ENCODE measurements around the gene OR4D2. TPM values are rescaled to one million over a fixed set of nuclear protein-coding genes. Genes with fewer than 3 reads are reported as not detected.

Gene OR4D2
- total and polyA plus RNA-seq, 2 donors from 2014 or later = not detected

DNA sequence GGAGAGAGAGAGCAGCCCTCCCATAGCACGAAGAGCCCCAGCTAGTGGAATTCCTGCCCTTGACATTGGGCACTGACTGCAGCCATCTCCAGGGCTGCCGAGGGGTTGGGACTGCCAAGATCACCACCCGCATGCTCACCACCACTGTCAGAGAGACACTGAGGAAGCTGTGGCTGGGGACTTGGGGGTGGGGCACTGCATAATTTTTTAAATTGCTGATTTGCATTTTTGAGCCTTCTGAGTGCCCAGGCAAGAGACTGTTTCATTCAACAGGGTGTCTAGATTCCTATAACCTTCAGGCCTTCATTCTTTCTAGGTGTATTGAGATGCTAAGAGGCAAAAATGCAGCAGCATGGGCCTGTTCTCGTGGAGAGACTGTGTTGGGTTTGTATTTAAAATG, 16.7 kb downstream of the OR4D2 start:
- DNase-seq (no peak), FAIRE-seq (no peak)
- no peaks in the 10 kb centered on the region for H3K9me3 ChIP-seq (ENCODE audit: control insufficient read depth in 2 of 3, insufficient read depth in 1 of 3, low read length in 3 of 3)
- TF ChIP-seq, protein P1, sequence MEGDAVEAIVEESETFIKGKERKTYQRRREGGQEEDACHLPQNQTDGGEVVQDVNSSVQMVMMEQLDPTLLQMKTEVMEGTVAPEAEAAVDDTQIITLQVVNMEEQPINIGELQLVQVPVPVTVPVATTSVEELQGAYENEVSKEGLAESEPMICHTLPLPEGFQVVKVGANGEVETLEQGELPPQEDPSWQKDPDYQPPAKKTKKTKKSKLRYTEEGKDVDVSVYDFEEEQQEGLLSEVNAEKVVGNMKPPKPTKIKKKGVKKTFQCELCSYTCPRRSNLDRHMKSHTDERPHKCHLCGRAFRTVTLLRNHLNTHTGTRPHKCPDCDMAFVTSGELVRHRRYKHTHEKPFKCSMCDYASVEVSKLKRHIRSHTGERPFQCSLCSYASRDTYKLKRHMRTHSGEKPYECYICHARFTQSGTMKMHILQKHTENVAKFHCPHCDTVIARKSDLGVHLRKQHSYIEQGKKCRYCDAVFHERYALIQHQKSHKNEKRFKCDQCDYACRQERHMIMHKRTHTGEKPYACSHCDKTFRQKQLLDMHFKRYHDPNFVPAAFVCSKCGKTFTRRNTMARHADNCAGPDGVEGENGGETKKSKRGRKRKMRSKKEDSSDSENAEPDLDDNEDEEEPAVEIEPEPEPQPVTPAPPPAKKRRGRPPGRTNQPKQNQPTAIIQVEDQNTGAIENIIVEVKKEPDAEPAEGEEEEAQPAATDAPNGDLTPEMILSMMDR (IDR thresholded peaks at IDR 0.05; ENCODE audit: borderline replicate concordance, extremely low read depth, insufficient read depth) = no peak
- no peaks in the 10 kb centered on the region for H3K27me3 ChIP-seq (ENCODE audit: control insufficient read depth, insufficient read depth, low read length)
- H3K27ac ChIP-seq (ENCODE audit: low read depth in 2 of 2, low read length in 2 of 2) = no peak overlapping the region
- H3K4me3 ChIP-seq (ENCODE audit: low read length in 3 of 3) = no peak overlapping the region
- H3K4me1 ChIP-seq (ENCODE audit: control insufficient read depth in 2 of 3, insufficient read depth in 2 of 3, low read depth in 1 of 3, low read length in 3 of 3) = no peaks in the 10 kb centered on the region
- intact Hi-C loops (cut with DNase I) = no loop called here
- H3K9ac ChIP-seq (ENCODE audit: low read length in 3 of 3) = no peak overlapping the region
- no peaks in the 10 kb centered on the region for H3K36me3 ChIP-seq (ENCODE audit: control insufficient read depth in 2 of 3, insufficient read depth in 3 of 3, low read length in 3 of 3)

DNA sequence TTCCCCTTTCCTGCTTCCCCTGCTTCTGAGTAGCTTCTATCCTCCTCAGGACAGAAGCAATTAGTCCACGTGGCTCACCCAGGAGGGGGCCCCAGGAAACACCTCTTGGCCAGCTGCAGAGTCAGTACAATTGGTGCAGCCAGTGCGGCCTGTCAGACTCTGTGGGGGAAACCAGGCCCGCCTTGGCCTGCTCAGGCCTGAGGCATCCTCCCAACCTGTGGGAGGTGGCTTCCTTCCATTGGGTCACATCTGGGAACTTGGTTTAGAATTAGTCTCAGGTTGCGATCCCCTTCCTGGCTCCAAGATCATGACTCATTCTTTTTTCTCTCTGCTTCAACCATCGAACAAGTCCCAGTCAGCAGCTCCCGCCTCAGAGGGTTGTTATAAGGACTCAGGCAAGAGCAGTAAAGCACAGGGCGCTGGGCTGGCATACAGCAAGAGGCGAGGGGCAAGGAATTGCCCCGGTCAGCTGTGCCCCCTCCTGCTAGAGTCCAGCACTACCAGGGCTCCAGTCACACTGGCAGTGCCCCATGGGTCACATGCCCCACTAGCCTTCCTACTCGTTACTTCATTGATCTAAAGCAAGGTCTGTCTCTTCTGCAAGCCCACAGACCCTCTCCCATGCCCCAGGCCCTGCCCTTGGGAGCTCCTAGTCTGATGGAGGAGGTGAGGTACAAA, 17.7 kb downstream of the OR4D2 start:
- DNase-seq (peak in 2 of 5 donors; percentile 22 to 24), FAIRE-seq (no peak)
- Histone ChIP-seq H3K4me1 (ENCODE audit: control insufficient read depth in 2 of 3, insufficient read depth in 2 of 3, low read depth in 1 of 3, low read length in 3 of 3) (no peaks in the 10 kb centered on the region), H3K9me3 (ENCODE audit: control insufficient read depth in 2 of 3, insufficient read depth in 1 of 3, low read length in 3 of 3) (no peaks in the 10 kb centered on the region), H3K4me3 (ENCODE audit: low read length in 3 of 3) (no peak overlapping the region), H3K27me3 (ENCODE audit: control insufficient read depth, insufficient read depth, low read length) (no peaks in the 10 kb centered on the region), H3K27ac (ENCODE audit: low read depth in 2 of 2, low read length in 2 of 2) (no peak overlapping the region), H3K36me3 (ENCODE audit: control insufficient read depth in 2 of 3, insufficient read depth in 3 of 3, low read length in 3 of 3) (no peaks in the 10 kb centered on the region), H3K9ac (ENCODE audit: low read length in 3 of 3) (no peak overlapping the region)
- TF ChIP-seq, protein P1 (IDR thresholded peaks at IDR 0.05; ENCODE audit: borderline replicate concordance, extremely low read depth, insufficient read depth) = no peak
- intact Hi-C loops (cut with DNase I) = no loop called here

DNA sequence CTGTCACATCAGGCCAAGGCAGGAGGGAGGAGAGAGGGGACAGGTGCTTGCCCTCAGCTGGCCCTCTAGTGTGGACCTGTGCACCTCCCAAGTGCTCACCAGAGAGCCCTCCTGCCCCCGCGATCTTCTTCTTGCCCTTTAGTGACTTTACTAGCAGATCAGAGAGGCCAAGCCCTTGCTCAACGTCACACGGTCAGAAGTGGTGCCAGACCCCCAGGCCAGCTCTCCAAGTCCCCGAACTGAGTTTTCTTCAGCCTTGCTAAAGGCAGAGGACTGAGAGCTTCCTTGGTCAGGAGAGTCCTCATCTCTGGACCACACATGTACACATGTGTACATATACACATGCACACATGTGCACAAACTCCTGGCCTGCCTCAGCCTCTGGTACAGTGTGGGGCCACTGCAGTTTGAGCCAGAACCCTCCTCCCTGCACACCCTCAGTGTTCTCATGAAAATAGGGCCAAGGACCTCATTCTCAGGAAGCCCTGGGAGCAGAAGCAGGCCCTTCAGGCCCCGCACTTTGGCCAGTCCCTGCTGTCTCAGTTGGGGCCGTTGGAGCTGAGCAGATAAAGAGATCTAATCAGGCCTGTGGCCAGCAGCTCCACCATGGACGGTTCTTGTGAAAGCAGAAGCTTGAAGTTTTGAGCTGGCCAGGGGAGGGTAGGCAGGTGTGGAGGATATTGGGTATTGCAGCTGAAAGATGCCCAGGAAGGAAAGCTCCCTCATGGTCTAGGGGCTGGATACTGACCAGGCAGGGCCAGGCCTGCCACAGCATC, 18.4 kb downstream of the OR4D2 start:
- Histone ChIP-seq H3K9me3 (ENCODE audit: control insufficient read depth in 2 of 3, insufficient read depth in 1 of 3, low read length in 3 of 3) (no peaks in the 10 kb centered on the region), H3K27me3 (ENCODE audit: control insufficient read depth, insufficient read depth, low read length) (no peaks in the 10 kb centered on the region), H3K36me3 (ENCODE audit: control insufficient read depth in 2 of 3, insufficient read depth in 3 of 3, low read length in 3 of 3) (no peaks in the 10 kb centered on the region), H3K4me3 (ENCODE audit: low read length in 3 of 3) (no peak overlapping the region), H3K27ac (ENCODE audit: low read depth in 2 of 2, low read length in 2 of 2) (no peak overlapping the region), H3K9ac (ENCODE audit: low read length in 3 of 3) (no peak overlapping the region), H3K4me1 (ENCODE audit: control insufficient read depth in 2 of 3, insufficient read depth in 2 of 3, low read depth in 1 of 3, low read length in 3 of 3) (no peaks in the 10 kb centered on the region)
- TF ChIP-seq, protein P1 (IDR thresholded peaks at IDR 0.05; ENCODE audit: borderline replicate concordance, extremely low read depth, insufficient read depth) = no peak
- FAIRE-seq (no peak), DNase-seq (no peak)
- intact Hi-C loops (cut with DNase I) = no loop called here
